IMR-90 (cell line): ENCODE measurements around the gene MUC5AC. TPM values are rescaled to one million over a fixed set of nuclear protein-coding genes. Genes with fewer than 3 reads are reported as not detected.

Source experiments
- ATAC-seq: fragments of 200-7000 bp; cut with Tn5 transposase; 2 replicates; pipeline ENCODE4 v1.9.1; 2020; ENCODE audit warnings: low read depth, mild to moderate bottlenecking, moderate library complexity
- BruUV-seq: library from RNA; stranded (reverse); fragments of 400-500 nt; replicated peaks from 2 replicates; lab custom pipeline; 2021; lab: Mats Ljungman, UMichigan
- CTCF ChIA-PET: fragments of 300-600 bp; formaldehyde crosslinking; extraction: SDS; loops from one replicate; lab custom pipeline; 2021; ENCODE audit warnings: antibody characterized with exemption; lab: Yijun Ruan, JAX
- POLR2A ChIA-PET: fragments of 300-600 bp; sonication (Branson Sonifier 250); formaldehyde crosslinking; loops from one replicate; lab custom pipeline; 2022; ENCODE audit warnings: antibody characterized with exemption; ENCODE audit not compliant: unreplicated experiment; lab: Charles Lee
- DNase-seq: peaks from one replicate; pipeline ENCODE4 v3.0.0; 2013
- H2AFZ ChIP-seq: replicated peaks from 2 replicates; pipeline ENCODE3; 2013; ENCODE audit warnings: low read length, mild to moderate bottlenecking; ENCODE audit not compliant: poor library complexity
- H2AK5ac ChIP-seq: 2 replicates; pipeline ENCODE4 v1.6.1; 2013; ENCODE audit warnings: low read depth, low read length, inconsistent platforms
- H2AK9ac ChIP-seq: replicated peaks from 2 replicates; pipeline ENCODE3; 2013; ENCODE audit warnings: mild to moderate bottlenecking, low read depth, low read length, moderate library complexity; ENCODE audit not compliant: poor library complexity
- H2BK120ac ChIP-seq: 2 replicates; pipeline ENCODE4 v1.6.1; 2013; ENCODE audit warnings: low read depth, low read length, inconsistent platforms
- H2BK15ac ChIP-seq: 3 replicates; pipeline ENCODE4 v1.6.1; 2013; ENCODE audit warnings: low read depth, low read length, inconsistent platforms
- H2BK20ac ChIP-seq: 2 replicates; pipeline ENCODE4 v1.6.1; 2013; ENCODE audit warnings: low read depth, mild to moderate bottlenecking, inconsistent platforms, low read length, moderate library complexity
- H2BK5ac ChIP-seq: 2 replicates; pipeline ENCODE4 v1.6.1; 2013; ENCODE audit warnings: mild to moderate bottlenecking, low read depth, low read length, inconsistent platforms; ENCODE audit not compliant: poor library complexity, severe bottlenecking
- H3K14ac ChIP-seq: replicated peaks from 2 replicates; pipeline ENCODE4 v1.6.1; 2013; ENCODE audit warnings: low read depth, low read length, inconsistent platforms
- H3K18ac ChIP-seq: 2 replicates; pipeline ENCODE4 v1.6.1; 2013; ENCODE audit warnings: low read depth, low read length, control low read depth
- H3K23ac ChIP-seq: 2 replicates; pipeline ENCODE4 v1.6.1; 2013; ENCODE audit warnings: low read depth, low read length, inconsistent platforms
- H3K27ac ChIP-seq: 2 replicates; pipeline ENCODE4 v1.5.1; 2013; ENCODE audit warnings: mild to moderate bottlenecking, control low read depth, low read length; ENCODE audit not compliant: insufficient read depth
- H3K27me3 ChIP-seq: 2 replicates; pipeline ENCODE4 v1.6.1; 2013; ENCODE audit warnings: low read length; ENCODE audit not compliant: control insufficient read depth, insufficient read depth
- H3K36me3 ChIP-seq: 2 replicates; pipeline ENCODE4 v1.6.1; 2013; ENCODE audit warnings: low read length, mixed read lengths; ENCODE audit not compliant: control insufficient read depth, insufficient read depth
- H3K4ac ChIP-seq: 2 replicates; pipeline ENCODE4 v1.6.1; 2013; ENCODE audit warnings: low read depth, low read length, inconsistent platforms
- H3K4me1 ChIP-seq: 2 replicates; pipeline ENCODE4 v1.6.1; 2013; ENCODE audit warnings: low read length, mixed read lengths; ENCODE audit not compliant: control insufficient read depth, insufficient read depth
- H3K4me2 ChIP-seq: 2 replicates; pipeline ENCODE4 v1.6.1; 2013; ENCODE audit warnings: low read depth, mild to moderate bottlenecking, control low read depth, low read length, moderate library complexity
- H3K4me3 ChIP-seq: 2 replicates; pipeline ENCODE4 v1.5.1; 2013; ENCODE audit warnings: low read depth, mild to moderate bottlenecking, control low read depth, low read length, moderate library complexity; ENCODE audit not compliant: insufficient read depth
- H3K56ac ChIP-seq: 2 replicates; pipeline ENCODE4 v1.6.1; 2013; ENCODE audit warnings: low read length, inconsistent platforms; ENCODE audit not compliant: insufficient read depth; ENCODE audit errors: extremely low read depth
- H3K79me1 ChIP-seq, 2 experiments: 2 replicates each; pipeline ENCODE4 v1.6.1; 2013; ENCODE audit warnings: low read length in 2 of 2, inconsistent platforms in 1 of 2, low read depth in 1 of 2
- H3K9ac ChIP-seq: 2 replicates; pipeline ENCODE4 v1.6.1; 2013; ENCODE audit warnings: low read depth, low read length, control low read depth
- H3K9me1 ChIP-seq: 2 replicates; pipeline ENCODE4 v1.6.1; 2013; ENCODE audit warnings: low read length, inconsistent platforms; ENCODE audit not compliant: insufficient read depth
- H3K9me3 ChIP-seq: 2 replicates; pipeline ENCODE4 v1.6.1; 2013; ENCODE audit warnings: low read length; ENCODE audit not compliant: control insufficient read depth, insufficient read depth
- H4K20me1 ChIP-seq: 2 replicates; pipeline ENCODE4 v1.6.1; 2013; ENCODE audit warnings: low read length, inconsistent platforms; ENCODE audit not compliant: insufficient read depth
- H4K5ac ChIP-seq: 2 replicates; pipeline ENCODE4 v1.6.1; 2013; ENCODE audit warnings: mild to moderate bottlenecking, low read depth, low read length, control low read depth
- H4K8ac ChIP-seq, 2 experiments: 2 replicates each; pipeline ENCODE4 v1.6.1; 2013; ENCODE audit warnings: low read depth in 2 of 2, low read length in 2 of 2, control low read depth in 1 of 2, inconsistent platforms in 1 of 2
- H4K91ac ChIP-seq: 2 replicates; pipeline ENCODE4 v1.6.1; 2013; ENCODE audit warnings: low read depth, low read length, inconsistent platforms; ENCODE audit not compliant: insufficient read depth
- CEBPB ChIP-seq: IDR thresholded peaks from 2 replicates; pipeline ENCODE4 v1.6.1; 2012; ENCODE audit warnings: low read depth, low read length, improper control_type of control experiment
- MAZ ChIP-seq: IDR thresholded peaks from 2 replicates; pipeline ENCODE4 v1.6.1; 2012; ENCODE audit warnings: low read depth, mild to moderate bottlenecking, low read length, improper control_type of control experiment, moderate library complexity, borderline replicate concordance
- MXI1 ChIP-seq: IDR thresholded peaks from 2 replicates; pipeline ENCODE4 v1.6.1; 2012; ENCODE audit warnings: low read depth, mild to moderate bottlenecking, low read length, moderate library complexity, borderline replicate concordance
- SMC3 ChIP-seq: fragments of 150-350 bp; IDR thresholded peaks from 2 replicates; pipeline ENCODE4 v1.6.1; 2016; ENCODE audit warnings: low read depth, mild to moderate bottlenecking, antibody characterized with exemption, low read length, moderate library complexity
- WGBS, 2 experiments: methylation state at CpG; one replicate each; pipeline versions ENCODE4 v1.1.5 to v1.1.7; 2013; ENCODE audit warnings: missing lambda C conversion rate in 2 of 2; ENCODE audit not compliant: insufficient read length in 1 of 2; ENCODE audit errors: extremely low coverage in 2 of 2; 5-methylcytosine and 5-hydroxymethylcytosine counted together
- dilution Hi-C: fragments of 300-500 bp; cut with HindIII; formaldehyde crosslinking; loops from one replicate; pipeline ENCODE4 v1.14.3; 2018; ENCODE audit warnings: low sequenced_read_pairs; ENCODE audit not compliant: unreplicated experiment
- in situ Hi-C: fragments of 300-500 bp; cut with MboI; formaldehyde crosslinking; loops from 3 replicates; pipeline ENCODE4 v1.14.3; 2019; ENCODE audit warnings: low sequenced_read_pairs, inconsistent platforms, mixed read lengths
- intact Hi-C: fragments of 100-400 bp; cut with micrococcal nuclease; formaldehyde crosslinking; loops from 2 replicates; pipeline ENCODE4 v1.10.0; 2022
- polyA plus RNA-seq, 3 experiments: library from polyadenylated mRNA; depleted of rRNA; stranded (reverse); fragments of >200 nt; gene quantifications; 2 replicates each; pipeline ENCODE4 v1.2.3, GENCODE V29; 2012; ENCODE audit warnings: low replicate concordance in 1 of 3
- total RNA-seq: library from RNA; depleted of rRNA; stranded (reverse); fragments of >200 nt; gene quantifications from 2 replicates; pipeline ENCODE4 v1.2.3, GENCODE V29; 2012
- TF ChIP-seq, protein P1 (sequence below): fragments of 150-350 bp; IDR thresholded peaks from 2 replicates; pipeline ENCODE4 v1.6.1; 2016; ENCODE audit warnings: low read depth, mild to moderate bottlenecking, low read length, moderate library complexity, borderline replicate concordance
- TF ChIP-seq, protein P2 (sequence below): fragments of 150-350 bp; IDR thresholded peaks from 2 replicates; pipeline ENCODE4 v1.6.1; 2017; ENCODE audit warnings: mild to moderate bottlenecking, antibody characterized with exemption, low read length, low read depth

Gene MUC5AC
- total and polyA plus RNA-seq, 2 of the 4 experiments (the other 2 are of a cell fraction), result 0.02 TPM; not detected in 1

DNA sequence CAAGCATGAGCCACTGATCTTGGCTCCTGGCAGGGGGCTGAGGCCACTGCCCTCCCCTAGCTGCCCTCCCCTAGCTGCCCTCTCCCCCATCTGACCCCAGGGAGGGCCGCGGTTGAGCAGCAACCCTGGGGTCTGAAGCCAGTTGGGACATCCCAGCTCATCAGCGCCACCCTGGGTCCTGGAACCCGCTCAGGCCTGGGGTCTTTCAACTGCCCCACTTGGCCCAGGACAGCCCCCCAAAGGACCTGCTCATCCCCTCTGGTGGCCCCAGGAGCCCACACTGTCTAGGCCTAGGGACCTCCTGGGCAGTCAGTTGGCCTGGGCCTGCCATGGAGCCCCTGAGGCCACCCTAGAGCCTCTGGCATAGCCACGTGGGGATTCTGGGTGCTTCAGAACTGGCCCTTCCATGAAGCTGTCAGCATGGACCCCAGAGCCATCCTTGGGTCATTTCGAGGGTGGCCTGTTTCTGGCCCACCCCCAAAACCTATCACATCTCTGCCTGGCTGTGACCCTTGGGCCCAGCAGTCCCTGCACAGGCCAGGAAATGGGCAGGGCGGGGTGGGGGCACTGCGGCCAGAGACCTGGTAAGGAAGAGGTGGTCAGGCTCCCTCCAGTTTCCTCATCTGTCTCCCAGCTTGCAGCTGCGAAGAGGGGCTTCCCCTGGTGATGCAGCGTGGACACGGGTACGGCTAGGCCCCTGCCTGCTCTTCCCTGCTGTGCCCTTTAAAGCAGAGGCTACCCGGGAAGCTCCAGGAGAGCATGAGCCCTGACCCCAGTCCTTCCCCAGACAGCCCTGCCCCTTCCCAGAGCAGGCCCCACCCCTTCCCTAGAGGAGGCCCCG lies 45.2 kb upstream of the MUC5AC start (continued):
- TF ChIP-seq MAZ, result no peak

DNA sequence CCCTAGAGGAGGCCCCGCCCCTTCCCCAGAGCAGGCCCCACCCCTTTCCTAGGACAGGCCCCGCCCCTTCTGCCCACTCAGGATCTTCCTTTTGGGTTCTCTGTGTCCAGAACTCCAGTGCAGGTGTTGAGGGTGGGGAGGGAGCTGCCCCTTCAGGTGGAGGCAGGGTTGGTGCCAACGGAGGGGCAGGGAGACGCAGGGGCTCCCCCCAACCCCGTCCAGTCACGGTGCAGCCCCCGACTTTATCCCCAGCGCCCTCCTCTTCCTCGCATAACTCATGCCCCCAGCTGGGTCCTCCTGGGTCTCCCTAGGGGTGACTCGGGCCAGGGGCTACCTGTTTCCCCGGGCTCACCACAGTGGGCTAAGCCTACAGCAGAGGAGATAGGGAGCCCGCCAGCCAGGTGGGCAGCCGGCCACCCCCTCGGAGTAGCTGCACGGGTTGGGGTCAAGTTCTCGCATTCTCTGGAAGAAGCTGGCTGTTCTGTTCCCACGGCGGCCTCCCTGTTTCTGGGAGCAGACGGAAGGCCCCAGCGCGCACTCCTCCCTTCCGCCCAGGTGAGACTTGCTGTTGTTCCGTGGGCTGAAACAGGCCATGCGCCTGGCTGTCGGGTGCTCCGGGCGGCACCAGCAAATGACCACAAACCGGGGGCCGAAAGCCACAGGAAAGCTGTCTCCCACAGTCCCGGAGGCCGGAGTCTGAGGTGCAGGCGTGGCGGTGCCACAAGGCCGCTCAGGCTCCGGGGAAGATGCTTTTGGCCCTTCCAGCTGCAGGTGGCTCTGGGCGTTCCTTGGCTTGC lies 44.1 kb upstream of the MUC5AC start:
- Histone ChIP-seq H3K23ac (no peak overlapping the region), H3K9ac (no peak overlapping the region), H2BK20ac (no peak overlapping the region), H4K5ac (no peak overlapping the region), H4K91ac (no peak overlapping the region), H3K79me1 (no peaks in the 10 kb centered on the region), H2AK9ac (no peak overlapping the region), H3K4me1 (no peaks in the 10 kb centered on the region), H2BK15ac (no peak overlapping the region), H3K56ac (no peak overlapping the region), H2AK5ac (no peak overlapping the region), H3K4ac (no peak overlapping the region), H4K20me1 (no peaks in the 10 kb centered on the region), H4K8ac (no peak overlapping the region), H3K36me3 (no peaks in the 10 kb centered on the region), H3K18ac (no peak overlapping the region), H2BK5ac (no peak overlapping the region), H3K14ac (no peak overlapping the region), H3K27me3 (peaks cover 10% of the 10 kb centered on the region; the same call in 1 of the 2 replicates), H3K4me3 (no peak overlapping the region), H3K4me2 (no peak overlapping the region), H2BK120ac (no peak overlapping the region), H3K9me1 (no peaks in the 10 kb centered on the region), H2AFZ (no peak overlapping the region), H3K27ac (no peak overlapping the region), H3K9me3 (no peaks in the 10 kb centered on the region)
- no TSS peak for BruUV-seq
- dilution Hi-C loops, result no loop called here
- no peak for DNase-seq
- CTCF ChIA-PET, result no interaction called here
- POLR2A ChIA-PET, result no interaction called here
- intact Hi-C loops, result loop anchor here (1.0 to 2.0 kb wide), 2 partner anchors 89 to 402 kb away; no protein-coding TSS in a partner anchor
- ATAC-seq, result no peak
- no peak for TF ChIP-seq CEBPB
- TF ChIP-seq SMC3, result no peak
- TF ChIP-seq, protein P1, sequence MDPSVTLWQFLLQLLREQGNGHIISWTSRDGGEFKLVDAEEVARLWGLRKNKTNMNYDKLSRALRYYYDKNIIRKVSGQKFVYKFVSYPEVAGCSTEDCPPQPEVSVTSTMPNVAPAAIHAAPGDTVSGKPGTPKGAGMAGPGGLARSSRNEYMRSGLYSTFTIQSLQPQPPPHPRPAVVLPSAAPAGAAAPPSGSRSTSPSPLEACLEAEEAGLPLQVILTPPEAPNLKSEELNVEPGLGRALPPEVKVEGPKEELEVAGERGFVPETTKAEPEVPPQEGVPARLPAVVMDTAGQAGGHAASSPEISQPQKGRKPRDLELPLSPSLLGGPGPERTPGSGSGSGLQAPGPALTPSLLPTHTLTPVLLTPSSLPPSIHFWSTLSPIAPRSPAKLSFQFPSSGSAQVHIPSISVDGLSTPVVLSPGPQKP, result no peak
- no peak for TF ChIP-seq MXI1
- TF ChIP-seq, protein P2, sequence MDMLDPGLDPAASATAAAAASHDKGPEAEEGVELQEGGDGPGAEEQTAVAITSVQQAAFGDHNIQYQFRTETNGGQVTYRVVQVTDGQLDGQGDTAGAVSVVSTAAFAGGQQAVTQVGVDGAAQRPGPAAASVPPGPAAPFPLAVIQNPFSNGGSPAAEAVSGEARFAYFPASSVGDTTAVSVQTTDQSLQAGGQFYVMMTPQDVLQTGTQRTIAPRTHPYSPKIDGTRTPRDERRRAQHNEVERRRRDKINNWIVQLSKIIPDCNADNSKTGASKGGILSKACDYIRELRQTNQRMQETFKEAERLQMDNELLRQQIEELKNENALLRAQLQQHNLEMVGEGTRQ, result no peak
- in situ Hi-C loops, result no loop called here
- 74% methylated on average over 20 of the region's 36 CpGs; no CpG with 5 or more reads in 1 of the 2 experiments for whole genome bisulfite sequencing, 2 experiments
